Liver (tissue), 9 donors: ENCODE data around the gene CDH1. TPM values are rescaled to one million over a fixed set of nuclear protein-coding genes. Genes with fewer than 3 reads are reported as not detected.
A peak's percentile ranks its signal among the peaks of the same experiment; 100 is the strongest.

Experiments used
- DNase-seq: peaks from one replicate; pipeline ENCODE4 v3.0.0-alpha.2; 2017; ENCODE audit warnings: low spot score
- H3K27ac ChIP-seq, 2 donors: one replicate each; pipeline ENCODE4 v1.7.0; 2013; ENCODE audit warnings: inconsistent platforms in 2 of 2, low read length in 2 of 2, control low read depth in 1 of 2, low read depth in 1 of 2, mild to moderate bottlenecking in 1 of 2
- H3K27me3 ChIP-seq, 4 donors: one replicate each; pipeline versions ENCODE4 v1.6.1 to v1.7.0; 2013; ENCODE audit warnings: low read length in 3 of 4, inconsistent platforms in 1 of 4, mild to moderate bottlenecking in 1 of 4, moderate library complexity in 1 of 4; ENCODE audit not compliant: control insufficient read depth in 4 of 4, insufficient read depth in 4 of 4
- H3K36me3 ChIP-seq, 4 donors: one replicate each; pipeline versions ENCODE4 v1.6.1 to v1.7.0; 2013; ENCODE audit warnings: low read length in 3 of 4, mild to moderate bottlenecking in 3 of 4, low read depth in 1 of 4, moderate library complexity in 1 of 4; ENCODE audit not compliant: control insufficient read depth in 4 of 4, insufficient read depth in 3 of 4
- H3K4me1 ChIP-seq, 4 donors: one replicate each; pipeline versions ENCODE4 v1.6.1 to v1.7.0; 2013; ENCODE audit warnings: low read length in 3 of 4, mild to moderate bottlenecking in 3 of 4, moderate library complexity in 1 of 4; ENCODE audit not compliant: control insufficient read depth in 4 of 4, insufficient read depth in 4 of 4
- H3K4me3 ChIP-seq, 3 donors: one replicate each; pipeline versions ENCODE4 v1.6.1 to v1.7.0; 2013; ENCODE audit warnings: low read length in 3 of 3, control low read depth in 1 of 3, low read depth in 1 of 3, mild to moderate bottlenecking in 1 of 3
- H3K9ac ChIP-seq, 2 donors: one replicate each; pipeline ENCODE4 v1.7.0; 2013; ENCODE audit warnings: low read length in 2 of 2, mild to moderate bottlenecking in 2 of 2, moderate library complexity in 2 of 2, control low read depth in 1 of 2, low read depth in 1 of 2
- H3K9me3 ChIP-seq, 4 donors: one replicate each; pipeline versions ENCODE4 v1.6.1 to v1.7.0; 2013; ENCODE audit warnings: low read length in 3 of 4; ENCODE audit not compliant: control insufficient read depth in 4 of 4
- ATF3 ChIP-seq: IDR thresholded peaks from 2 replicates; pipeline ENCODE4 v1.6.1; 2016; ENCODE audit warnings: antibody characterized with exemption
- CTCF ChIP-seq: fragments of 150-350 bp; IDR thresholded peaks from 2 replicates; pipeline ENCODE4 v1.5.1; 2017; ENCODE audit warnings: improper control_type of control experiment, low read depth, low read length; ENCODE audit not compliant: missing input control
- EGR1 ChIP-seq, 2 donors: IDR thresholded peaks; 2 replicates each; pipeline ENCODE4 v1.6.1; 2016 to 2018; ENCODE audit warnings: antibody characterized with exemption in 2 of 2, low read depth in 2 of 2
- FOXA1 ChIP-seq: IDR thresholded peaks from 2 replicates; pipeline ENCODE4 v1.6.1; 2016; ENCODE audit warnings: antibody characterized with exemption
- FOXA2 ChIP-seq: IDR thresholded peaks from 2 replicates; pipeline ENCODE4 v1.6.1; 2016; ENCODE audit warnings: antibody characterized with exemption
- GABPA ChIP-seq, 2 donors: IDR thresholded peaks in 1 of 2; conservative IDR thresholded peaks in 1 of 2; 2 replicates each; pipeline ENCODE4 v1.6.1; 2016; ENCODE audit warnings: antibody characterized with exemption in 2 of 2, mild to moderate bottlenecking in 1 of 2, moderate library complexity in 1 of 2
- HNF4A ChIP-seq, 2 donors: conservative IDR thresholded peaks; 2 replicates each; pipeline ENCODE4 v1.6.1; 2016; ENCODE audit warnings: antibody characterized with exemption in 2 of 2, mild to moderate bottlenecking in 2 of 2
- HNF4G ChIP-seq: IDR thresholded peaks from 2 replicates; pipeline ENCODE4 v1.6.1; 2016; ENCODE audit warnings: antibody characterized with exemption
- JUND ChIP-seq, 2 donors: IDR thresholded peaks; 2 replicates each; pipeline ENCODE4 v1.6.1; 2016; ENCODE audit warnings: antibody characterized with exemption in 2 of 2
- MAX ChIP-seq: IDR thresholded peaks from 2 replicates; pipeline ENCODE4 v1.6.1; 2016; ENCODE audit warnings: antibody characterized with exemption
- NR2F2 ChIP-seq: IDR thresholded peaks from 2 replicates; pipeline ENCODE4 v1.6.1; 2016; ENCODE audit warnings: antibody characterized with exemption
- RAD21 ChIP-seq, 2 donors: IDR thresholded peaks; 2 replicates each; pipeline ENCODE4 v1.6.1; 2016; ENCODE audit warnings: antibody characterized with exemption in 2 of 2, mild to moderate bottlenecking in 2 of 2
- REST ChIP-seq: IDR thresholded peaks from 2 replicates; pipeline ENCODE4 v1.6.1; 2016; ENCODE audit warnings: antibody characterized with exemption, mild to moderate bottlenecking
- RXRA ChIP-seq, 2 donors: IDR thresholded peaks; 2 replicates each; pipeline ENCODE4 v1.6.1; 2017 to 2018; ENCODE audit warnings: antibody characterized with exemption in 2 of 2, mild to moderate bottlenecking in 1 of 2
- SP1 ChIP-seq: IDR thresholded peaks from 2 replicates; pipeline ENCODE4 v1.6.1; 2018; ENCODE audit warnings: antibody characterized with exemption, mild to moderate bottlenecking
- TAF1 ChIP-seq: conservative IDR thresholded peaks from 2 replicates; pipeline ENCODE4 v1.6.1; 2016; ENCODE audit warnings: antibody characterized with exemption, mild to moderate bottlenecking
- YY1 ChIP-seq: IDR thresholded peaks from 2 replicates; pipeline ENCODE4 v1.6.1; 2016; ENCODE audit warnings: antibody characterized with exemption, mild to moderate bottlenecking
- ZBTB33 ChIP-seq: IDR thresholded peaks from 2 replicates; pipeline ENCODE4 v1.6.1; 2016; ENCODE audit warnings: antibody characterized with exemption
- WGBS: extraction: QIAGEN DNeasy Blood & Tissue Kit; methylation state at CpG from one replicate; pipeline ENCODE4 v1.1.7; 2013; 5-methylcytosine and 5-hydroxymethylcytosine counted together
- polyA plus RNA-seq, 2 donors: library from polyadenylated mRNA; stranded (reverse) in 1 of 2; unstranded in 1 of 2; fragments of 200-250 nt in 1 of 2; fragments of >200 nt in 1 of 2; fragmentation: Nextera tagmentation in 1 of 2; extraction: Ambion mirVana in 1 of 2; gene quantifications; one replicate each; pipeline versions ENCODE4 v1.2.1 to v1.2.3, GENCODE V29; 2013 to 2015
- total RNA-seq, 2 donors: library from RNA; depleted of rRNA; stranded (reverse); fragments of >200 nt; gene quantifications; one replicate each; pipeline ENCODE4 v1.2.3, GENCODE V29; 2014
- donor health status: healthy.
- donor health status: healthy.
- donor health status: healthy.
- donor health status: healthy.
- donor health status: healthy.

Gene CDH1
- total and polyA plus RNA-seq, 4 donors: 21.8 to 69.3 (median 50.3) TPM

GRCh38 chr16:68792465-68793324 lies 55.6 kb downstream of the CDH1 start (continued):
- TF ChIP-seq ATF3 (no peak), JUND (IDR thresholded peaks at IDR 0.05) (peak; percentile 67 to 68), HNF4A (conservative IDR thresholded peaks at IDR 0.05) (peak; percentile 87 to 95), MAX (peak; percentile 55), CTCF (no peak)

GRCh38 chr16:68793401-68793857 lies 56.3 kb downstream of the CDH1 start:
- Histone ChIP-seq H3K4me3 (no peak overlapping the region), H3K9me3 (no peaks in the 10 kb centered on the region), H3K27me3 (no peaks in the 10 kb centered on the region), H3K27ac (peak overlapping the region; percentile 98 to 100), H3K36me3 (no peaks in the 10 kb centered on the region), H3K9ac (peak overlapping the region; percentile 56 to 97), H3K4me1 (peaks cover 15 to 38% (median 23%) of the 10 kb centered on the region in 4 donors)
- WGBS: 76% methylated on average over 8 of the region's 8 CpGs
- TF ChIP-seq NR2F2: no peak
- TF ChIP-seq MAX: no peak
- TF ChIP-seq RAD21 (IDR thresholded peaks at IDR 0.05): no peak
- TF ChIP-seq ZBTB33: no peak
- TF ChIP-seq HNF4A (conservative IDR thresholded peaks at IDR 0.05): no peak
- TF ChIP-seq GABPA (IDR thresholded peaks at IDR 0.05 in 1 of 2, conservative IDR thresholded peaks at IDR 0.05 in 1 of 2): no peak
- no peak for TF ChIP-seq REST
- TF ChIP-seq EGR1 (IDR thresholded peaks at IDR 0.05; ENCODE audit: low read depth in 2 of 2): no peak
- no peak for TF ChIP-seq SP1
- TF ChIP-seq YY1: no peak
- TF ChIP-seq TAF1: no peak
- no peak for TF ChIP-seq FOXA2
- no peak for TF ChIP-seq CTCF
- TF ChIP-seq HNF4G: no peak
- TF ChIP-seq RXRA (IDR thresholded peaks at IDR 0.05): no peak
- no peak for TF ChIP-seq FOXA1
- DNase-seq: no peak
